Measurements from ENCODE around the gene SEMA3F.

- TF ChIP-seq, protein P1, sequence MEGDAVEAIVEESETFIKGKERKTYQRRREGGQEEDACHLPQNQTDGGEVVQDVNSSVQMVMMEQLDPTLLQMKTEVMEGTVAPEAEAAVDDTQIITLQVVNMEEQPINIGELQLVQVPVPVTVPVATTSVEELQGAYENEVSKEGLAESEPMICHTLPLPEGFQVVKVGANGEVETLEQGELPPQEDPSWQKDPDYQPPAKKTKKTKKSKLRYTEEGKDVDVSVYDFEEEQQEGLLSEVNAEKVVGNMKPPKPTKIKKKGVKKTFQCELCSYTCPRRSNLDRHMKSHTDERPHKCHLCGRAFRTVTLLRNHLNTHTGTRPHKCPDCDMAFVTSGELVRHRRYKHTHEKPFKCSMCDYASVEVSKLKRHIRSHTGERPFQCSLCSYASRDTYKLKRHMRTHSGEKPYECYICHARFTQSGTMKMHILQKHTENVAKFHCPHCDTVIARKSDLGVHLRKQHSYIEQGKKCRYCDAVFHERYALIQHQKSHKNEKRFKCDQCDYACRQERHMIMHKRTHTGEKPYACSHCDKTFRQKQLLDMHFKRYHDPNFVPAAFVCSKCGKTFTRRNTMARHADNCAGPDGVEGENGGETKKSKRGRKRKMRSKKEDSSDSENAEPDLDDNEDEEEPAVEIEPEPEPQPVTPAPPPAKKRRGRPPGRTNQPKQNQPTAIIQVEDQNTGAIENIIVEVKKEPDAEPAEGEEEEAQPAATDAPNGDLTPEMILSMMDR (IDR thresholded peaks at IDR 0.05), result no peak
- TF ChIP-seq POLR2A (IDR thresholded peaks at IDR 0.05), result no peak
Measured at GRCh38 chr3:50220109-50220508, 65.0 kb downstream of the SEMA3F start.

Data from right lobe of liver (tissue), 4 donors.